GM23248 (cell line): ENCODE measurements around the gene MYL4. TPM values are rescaled to one million over a fixed set of nuclear protein-coding genes. Genes with fewer than 3 reads are reported as not detected.
A peak's percentile ranks its signal among the peaks of the same experiment; 100 is the strongest.
"Not testable (repeated sequence)": the region's sequence is repeated elsewhere in the genome, so short reads cannot be mapped to it uniquely, and the experiment has no call there.

Experiments used
- DNase-seq: peaks from one replicate; pipeline ENCODE4 v3.0.0-alpha.2; 2015
- H2AFZ ChIP-seq: fragments of 200-600 bp; sonication (generic); 2 replicates; pipeline ENCODE4 v1.6.1; 2016; ENCODE audit warnings: antibody characterized with exemption
- H3F3A ChIP-seq: fragments of 200-600 bp; sonication (generic); 2 replicates; pipeline ENCODE4 v1.6.1; 2016; ENCODE audit warnings: mild to moderate bottlenecking, antibody characterized with exemption, mixed run types; ENCODE audit not compliant: insufficient read depth
- H3K27ac ChIP-seq: fragments of 200-600 bp; sonication (generic); 2 replicates; pipeline ENCODE4 v1.5.1; 2016; ENCODE audit warnings: mild to moderate bottlenecking
- H3K27me3 ChIP-seq: fragments of 200-600 bp; sonication (generic); replicated peaks from 2 replicates; pipeline ENCODE4 v1.6.1; 2016; ENCODE audit warnings: mild to moderate bottlenecking; ENCODE audit not compliant: insufficient read depth
- H3K36me3 ChIP-seq: fragments of 200-600 bp; sonication (generic); 2 replicates; pipeline ENCODE4 v1.6.1; 2016; ENCODE audit warnings: low read depth, mild to moderate bottlenecking
- H3K4me1 ChIP-seq: fragments of 200-600 bp; sonication (generic); 2 replicates; pipeline ENCODE4 v1.6.1; 2016; ENCODE audit warnings: mild to moderate bottlenecking; ENCODE audit not compliant: insufficient read depth
- H3K4me2 ChIP-seq: fragments of 200-600 bp; sonication (generic); one replicate; pipeline ENCODE4 v1.6.1; 2016; ENCODE audit warnings: mild to moderate bottlenecking; ENCODE audit not compliant: unreplicated experiment
- H3K4me3 ChIP-seq: fragments of 200-600 bp; sonication (generic); 2 replicates; pipeline ENCODE4 v1.5.1; 2016; ENCODE audit warnings: mild to moderate bottlenecking
- H3K79me2 ChIP-seq: fragments of 200-600 bp; sonication (generic); 2 replicates; pipeline ENCODE4 v1.6.1; 2016; ENCODE audit warnings: mild to moderate bottlenecking; ENCODE audit not compliant: insufficient read depth
- H3K9ac ChIP-seq: fragments of 200-600 bp; sonication (generic); 2 replicates; pipeline ENCODE4 v1.6.1; 2016; ENCODE audit warnings: mild to moderate bottlenecking
- H3K9me2 ChIP-seq: fragments of 200-600 bp; sonication (generic); 2 replicates; pipeline ENCODE4 v1.6.1; 2016; ENCODE audit warnings: mixed run types, mild to moderate bottlenecking, moderate library complexity; ENCODE audit not compliant: insufficient read depth
- H3K9me3 ChIP-seq: fragments of 200-600 bp; sonication (generic); one replicate; pipeline ENCODE4 v1.6.1; 2017; ENCODE audit warnings: low read depth
- H4K20me1 ChIP-seq: fragments of 200-600 bp; sonication (generic); 2 replicates; pipeline ENCODE4 v1.6.0; 2016; ENCODE audit not compliant: insufficient read depth
- EZH2 ChIP-seq: fragments of 200-600 bp; sonication (generic); IDR thresholded peaks from 2 replicates; pipeline ENCODE4 v1.6.1; 2018; ENCODE audit warnings: antibody characterized with exemption, mild to moderate bottlenecking; ENCODE audit not compliant: insufficient read depth, poor library complexity, severe bottlenecking
- EZH2phosphoT487 ChIP-seq: fragments of 200-600 bp; sonication (generic); IDR thresholded peaks from 2 replicates; pipeline ENCODE4 v1.6.1; 2018; ENCODE audit warnings: antibody characterized with exemption, moderate library complexity, mild to moderate bottlenecking, low read depth; ENCODE audit not compliant: insufficient read depth
- WGBS, 2 experiments: methylation state at CpG; one replicate each; pipeline ENCODE4 v1.1.6; 2015 to 2017; ENCODE audit warnings: low lambda C conversion rate in 2 of 2, low coverage in 1 of 2; ENCODE audit errors: missing lambda C conversion rate in 2 of 2; 5-methylcytosine and 5-hydroxymethylcytosine counted together
- in situ Hi-C: fragments of 300-500 bp; cut with MboI; formaldehyde crosslinking; loops from 2 replicates; pipeline ENCODE4 v1.15.0; 2020
- polyA plus RNA-seq: library from polyadenylated mRNA; unstranded; fragments of >200 nt; fragmentation: Nextera tagmentation; extraction: Ambion mirVana; gene quantifications from 2 replicates; pipeline ENCODE4 v1.2.1, GENCODE V29; 2016
- total RNA-seq: library from RNA; depleted of rRNA; stranded (reverse); fragments of >200 nt; shearing (Covaris generic); gene quantifications from 2 replicates; pipeline ENCODE4 v1.2.3, GENCODE V29; 2014

The MYL4 gene
- total and polyA plus RNA-seq, 2 experiments from 2014 or later, result not detected

DNA sequence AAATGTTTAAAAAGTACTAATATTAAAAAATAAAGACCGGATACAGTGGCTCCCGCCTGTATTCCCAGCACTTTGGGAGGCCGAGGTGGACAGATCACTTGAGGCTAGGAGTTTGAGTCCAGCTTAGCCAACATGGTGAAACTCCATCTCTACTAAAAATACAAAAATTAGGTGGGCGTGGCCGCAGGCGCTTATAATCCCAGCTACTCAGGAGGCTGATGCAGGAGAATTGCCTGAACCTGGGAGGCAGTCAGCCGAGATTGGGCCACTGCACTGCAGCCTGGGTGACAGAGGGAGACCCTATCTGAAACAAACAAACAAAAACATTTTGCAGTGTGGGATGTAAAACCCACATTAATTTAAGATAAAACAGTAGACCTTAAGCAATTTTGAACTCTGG lies 31.9 kb upstream of the MYL4 start:
- H4K20me1 ChIP-seq, result peaks cover 21% of the 10 kb centered on the region; the same call in 1 of the 2 replicates
- H3K4me2 ChIP-seq, result no peak overlapping the region
- WGBS, 2 experiments, result 92 to 96% methylated on average over 7 of the region's 7 CpGs
- no peak overlapping the region for H3K9ac ChIP-seq
- H3K79me2 ChIP-seq, result peaks cover 100% of the 10 kb centered on the region
- H3K36me3 ChIP-seq, result peaks cover 44% of the 10 kb centered on the region
- TF ChIP-seq EZH2phosphoT487 (no peak), EZH2 (no peak)
- H3K4me1 ChIP-seq, result peaks cover 10% of the 10 kb centered on the region; the same call in 1 of the 2 replicates
- no peak overlapping the region for H2AFZ ChIP-seq
- DNase-seq, result no peak
- no peaks in the 10 kb centered on the region for H3K9me3 ChIP-seq
- no peak overlapping the region for H3K27ac ChIP-seq
- peaks cover 6% of the 10 kb centered on the region for H3F3A ChIP-seq
- H3K27me3 ChIP-seq, result no peaks in the 10 kb centered on the region
- in situ Hi-C loops, result no loop called here
- no peaks in the 10 kb centered on the region for H3K9me2 ChIP-seq
- no peak overlapping the region for H3K4me3 ChIP-seq

- in situ Hi-C loops, result no loop called here
- Histone ChIP-seq H3K79me2 (peaks cover 100% of the 10 kb centered on the region), H3K4me1 (peaks cover 15% of the 10 kb centered on the region), H3K9me3 (no peaks in the 10 kb centered on the region), H3K27me3 (no peaks in the 10 kb centered on the region), H3K4me2 (no peak overlapping the region), H3K9ac (no peak overlapping the region), H3K9me2 (no peaks in the 10 kb centered on the region), H3K4me3 (no peak overlapping the region), H3F3A (no peaks in the 10 kb centered on the region; the same call in 1 of the 2 replicates), H2AFZ (no peak overlapping the region), H3K36me3 (peaks cover 40% of the 10 kb centered on the region), H4K20me1 (peaks cover 37% of the 10 kb centered on the region; the same call in 1 of the 2 replicates), H3K27ac (no peak overlapping the region)
- 97% methylated on average over 3 of the region's 3 CpGs for whole genome bisulfite sequencing, 2 experiments
- TF ChIP-seq EZH2phosphoT487 (no peak), EZH2 (no peak)
- DNase-seq, result no peak
Observed at GRCh38 chr17:47179141-47179540, 30.0 kb upstream of the MYL4 start.

DNA sequence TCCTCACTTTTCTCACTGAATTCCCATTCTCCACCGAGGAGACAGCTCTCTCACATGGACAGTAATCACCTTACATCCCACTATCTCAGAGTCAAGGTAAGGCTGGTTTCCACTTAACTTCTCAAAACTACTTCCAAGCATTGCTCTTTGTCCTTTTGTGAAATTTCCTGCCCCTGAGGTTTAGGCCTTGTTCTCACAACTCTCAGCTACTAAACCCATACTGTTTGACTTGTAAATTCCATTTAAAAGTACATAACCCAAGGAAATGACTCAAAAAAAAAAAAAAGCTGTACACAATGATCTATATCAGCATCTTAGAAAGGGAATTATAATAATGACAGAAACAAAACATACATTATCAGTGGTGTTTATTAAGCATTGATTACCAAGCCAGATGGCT lies 28.8 kb upstream of the MYL4 start:
- Histone ChIP-seq H3K4me2 (no peak overlapping the region), H4K20me1 (peaks cover 40% of the 10 kb centered on the region; the same call in 1 of the 2 replicates), H3K27me3 (no peaks in the 10 kb centered on the region), H3F3A (no peaks in the 10 kb centered on the region; the same call in 1 of the 2 replicates), H3K9me3 (no peaks in the 10 kb centered on the region), H3K9me2 (no peaks in the 10 kb centered on the region), H3K79me2 (peaks cover 100% of the 10 kb centered on the region), H3K4me1 (peaks cover 27% of the 10 kb centered on the region), H2AFZ (no peak overlapping the region), H3K36me3 (peaks cover 37% of the 10 kb centered on the region), H3K9ac (no peak overlapping the region), H3K27ac (no peak overlapping the region), H3K4me3 (no peak overlapping the region)
- WGBS, 2 experiments, result 94 to 100% methylated on average over 1 of the region's 1 CpG
- in situ Hi-C loops, result no loop called here
- TF ChIP-seq EZH2, result no peak
- no peak for TF ChIP-seq EZH2phosphoT487
- no peak for DNase-seq

DNA sequence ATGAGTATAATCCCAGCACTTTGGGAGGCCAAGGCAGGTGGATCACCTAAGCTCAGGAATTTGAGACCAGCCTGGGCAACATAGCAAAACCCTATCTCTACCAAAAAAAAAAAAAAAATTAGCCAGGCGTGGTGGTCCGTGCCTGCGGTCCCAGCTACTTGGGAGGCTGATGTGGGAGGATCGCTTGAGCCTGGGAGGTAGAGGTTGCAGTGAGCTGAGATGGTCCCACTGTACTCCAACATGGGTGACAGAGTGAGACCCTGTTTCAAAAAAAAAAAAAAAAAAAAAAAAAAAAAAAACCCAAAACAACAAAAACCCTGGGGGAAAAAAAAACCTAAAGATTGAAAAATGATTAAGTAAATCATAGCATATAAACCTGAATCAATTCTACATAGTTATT lies 28.2 kb upstream of the MYL4 start:
- H3K4me2 ChIP-seq, H3F3A ChIP-seq, H3K4me3 ChIP-seq, DNase-seq, H3K9me3 ChIP-seq, H3K27ac ChIP-seq, in situ Hi-C loops, H3K9ac ChIP-seq, H3K9me2 ChIP-seq, H2AFZ ChIP-seq, H3K27me3 ChIP-seq: not testable (repeated sequence)
- 98 to 100% methylated on average over 4 of the region's 4 CpGs for WGBS, 2 experiments
- Histone ChIP-seq H4K20me1 (peaks cover 41% of the 10 kb centered on the region; the same call in 1 of the 2 replicates), H3K4me1 (peaks cover 33% of the 10 kb centered on the region), H3K36me3 (peaks cover 30% of the 10 kb centered on the region), H3K79me2 (peaks cover 100% of the 10 kb centered on the region)

DNA sequence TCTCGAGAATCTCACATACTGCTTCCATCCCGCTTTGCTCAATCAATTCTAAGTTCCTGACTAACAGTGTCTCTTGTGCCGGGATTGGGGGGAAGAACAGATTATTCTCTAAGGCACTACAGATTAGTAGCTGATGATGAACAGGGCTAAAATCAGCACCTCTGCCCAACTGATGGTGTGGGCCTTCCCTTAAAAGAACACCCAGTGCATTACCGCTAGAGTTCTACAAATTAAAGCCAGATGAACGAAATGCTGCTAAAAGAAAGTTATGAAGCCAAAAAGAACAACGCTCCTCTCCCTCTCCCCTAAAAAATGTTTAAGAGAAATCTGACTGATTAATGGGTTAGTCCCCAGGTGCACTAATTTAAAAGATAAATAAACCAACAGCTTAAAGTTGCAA lies 24.5 kb upstream of the MYL4 start:
- in situ Hi-C loops, result no loop called here
- peak; percentile 67 for DNase-seq
- peaks cover 51% of the 10 kb centered on the region for H3K4me1 ChIP-seq
- no peak overlapping the region for H2AFZ ChIP-seq
- 9% methylated on average over 6 of the region's 6 CpGs for WGBS, 2 experiments
- H3K9me3 ChIP-seq, result no peaks in the 10 kb centered on the region
- peaks cover 8% of the 10 kb centered on the region; the same call in 1 of the 2 replicates for H3F3A ChIP-seq
- H3K27ac ChIP-seq, result peak overlapping the region; percentile 36
- H3K9me2 ChIP-seq, result no peaks in the 10 kb centered on the region
- peaks cover 10% of the 10 kb centered on the region for H3K36me3 ChIP-seq
- H3K4me2 ChIP-seq, result peak overlapping the region; percentile 92
- peak overlapping the region; percentile 46 for H3K4me3 ChIP-seq
- TF ChIP-seq EZH2 (no peak), EZH2phosphoT487 (no peak)
- H3K27me3 ChIP-seq, result no peaks in the 10 kb centered on the region
- H4K20me1 ChIP-seq, result peaks cover 31% of the 10 kb centered on the region; the same call in 1 of the 2 replicates
- peak overlapping the region; percentile 22 for H3K9ac ChIP-seq
- H3K79me2 ChIP-seq, result peaks cover 94% of the 10 kb centered on the region
